Ovary (tissue), 9 donors: Measurements from ENCODE around the gene CABLES1. TPM values are rescaled to one million over a fixed set of nuclear protein-coding genes. Genes with fewer than 3 reads are reported as not detected.

Experiments
- DNase-seq, 5 donors: peaks; one replicate each; pipeline ENCODE4 v3.0.0-alpha.2; 2019 to 2020
- H3K27ac ChIP-seq, 2 donors: fragments of 200-600 bp; one replicate each; pipeline versions ENCODE4 v1.5.1 to v1.8.0; 2019 to 2022
- H3K27me3 ChIP-seq: fragments of 200-600 bp; one replicate; pipeline ENCODE4 v1.8.0; 2022
- H3K36me3 ChIP-seq: fragments of 200-600 bp; sonication (generic); one replicate; pipeline ENCODE4 v1.5.1; 2019
- H3K4me1 ChIP-seq: one replicate; pipeline ENCODE4 v1.8.1; 2013; ENCODE audit warnings: mild to moderate bottlenecking, moderate library complexity; ENCODE audit not compliant: insufficient read depth
- H3K4me3 ChIP-seq: fragments of 200-600 bp; sonication (generic); one replicate; pipeline ENCODE4 v1.5.1; 2017
- H3K9me3 ChIP-seq, 2 donors: fragments of 200-600 bp in 1 of 2; sonication (generic) in 1 of 2; one replicate each; pipeline versions ENCODE4 v1.5.1 to v1.8.1; 2013 to 2019; ENCODE audit warnings: mild to moderate bottlenecking in 1 of 2, moderate library complexity in 1 of 2
- EP300 ChIP-seq: sonication (generic); formaldehyde crosslinking; IDR thresholded peaks from one replicate; pipeline ENCODE4 v1.6.1; 2017; ENCODE audit warnings: antibody characterized with exemption
- POLR2A ChIP-seq: fragments of 450-650 bp; IDR thresholded peaks from one replicate; pipeline ENCODE4 v1.6.1; 2017; ENCODE audit warnings: antibody characterized with exemption, mild to moderate bottlenecking, moderate library complexity
- WGBS, 3 donors: extraction: QIAGEN DNeasy Blood & Tissue Kit in 1 of 3; methylation state at CpG; one replicate each; pipeline versions ENCODE4 v1.1.5 to v1.1.7; 2013 to 2017; 5-methylcytosine and 5-hydroxymethylcytosine counted together
- intact Hi-C, 4 donors: fragments of 100-400 bp; cut with DNase I; formaldehyde crosslinking; loops; one replicate each; pipeline versions ENCODE4 v1.11.0 to v1.15.1; 2022 to 2023
- polyA plus RNA-seq, 2 donors: library from polyadenylated mRNA; stranded (reverse); fragments of 200-250 nt in 1 of 2; fragments of 350-450 nt in 1 of 2; fragmentation: Illumina TruSeq in 1 of 2; extraction: RNeasy Lipid Tissue Mini Kit (QIAGEN cat#74804) in 1 of 2; gene quantifications; one replicate each; pipeline ENCODE4 v1.2.3, GENCODE V29; 2013 to 2014
- total RNA-seq, 7 donors: library from RNA; depleted of rRNA in 2 of 7; stranded (reverse); fragments of >200 nt in 2 of 7; fragmentation: NEBNext Ultra II Directional in 3 of 7; extraction: Animal tissue kit (Norgen Biotek cat#: 25700) in 3 of 7; gene quantifications; one replicate each; pipeline versions ENCODE4 v1.1.0 to v1.2.4, GENCODE V29; 2016 to 2023
- TF ChIP-seq, protein P1 (sequence below), 3 donors: fragments of 450-650 bp in 2 of 3; fragments of 200-600 bp in 1 of 3; IDR thresholded peaks; one replicate each; pipeline versions ENCODE4 v1.5.1 to v1.8.0; 2016 to 2022; ENCODE audit warnings: antibody characterized with exemption in 3 of 3, mild to moderate bottlenecking in 1 of 3
- donor health status: DM: no; HTN: no; CAD: no; lungs with moderate emphysema.
- donor health status: DM: no; HTN: no; CAD: no.
- donor health status: Bipolar disorder and iron deficiency.
- donor health status: DM: yes; HTN: yes; CAD: no.
- donor health status: DM: no; HTN: no; CAD: no.
- donor health status: DM: yes; HTN: yes; CAD: no.

The CABLES1 gene
- total and polyA plus RNA-seq, 9 donors, result 2.6 to 8.9 (median 5.3) TPM

DNA sequence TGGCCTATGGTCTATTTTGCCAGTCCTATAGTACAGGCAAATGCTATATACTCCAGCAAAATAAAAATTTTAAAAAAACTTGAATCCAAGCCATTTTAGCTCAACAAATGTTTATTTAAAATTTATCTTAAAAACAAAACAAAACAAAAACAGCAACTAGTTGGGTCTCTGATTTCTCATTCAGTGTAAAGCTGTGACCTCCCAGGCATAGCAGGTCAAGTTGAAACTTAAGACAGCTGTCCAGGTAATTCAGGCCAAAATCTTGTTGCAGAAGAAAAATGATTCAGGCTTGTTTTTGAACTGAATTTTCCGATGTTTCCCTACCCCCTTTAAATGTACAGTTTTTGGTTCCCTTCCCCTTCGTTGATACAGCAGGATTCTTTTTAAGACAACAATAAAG is 58.5 kb downstream of the CABLES1 start:
- Histone ChIP-seq H3K27ac (no peak overlapping the region), H3K27me3 (no peaks in the 10 kb centered on the region), H3K4me3 (no peak overlapping the region), H3K9me3 (no peaks in the 10 kb centered on the region), H3K4me1 (peaks cover 3% of the 10 kb centered on the region), H3K36me3 (no peaks in the 10 kb centered on the region)
- 15 to 25% (median 17%) methylated on average over 2 of the region's 2 CpGs for WGBS, 3 donors
- TF ChIP-seq, protein P1, sequence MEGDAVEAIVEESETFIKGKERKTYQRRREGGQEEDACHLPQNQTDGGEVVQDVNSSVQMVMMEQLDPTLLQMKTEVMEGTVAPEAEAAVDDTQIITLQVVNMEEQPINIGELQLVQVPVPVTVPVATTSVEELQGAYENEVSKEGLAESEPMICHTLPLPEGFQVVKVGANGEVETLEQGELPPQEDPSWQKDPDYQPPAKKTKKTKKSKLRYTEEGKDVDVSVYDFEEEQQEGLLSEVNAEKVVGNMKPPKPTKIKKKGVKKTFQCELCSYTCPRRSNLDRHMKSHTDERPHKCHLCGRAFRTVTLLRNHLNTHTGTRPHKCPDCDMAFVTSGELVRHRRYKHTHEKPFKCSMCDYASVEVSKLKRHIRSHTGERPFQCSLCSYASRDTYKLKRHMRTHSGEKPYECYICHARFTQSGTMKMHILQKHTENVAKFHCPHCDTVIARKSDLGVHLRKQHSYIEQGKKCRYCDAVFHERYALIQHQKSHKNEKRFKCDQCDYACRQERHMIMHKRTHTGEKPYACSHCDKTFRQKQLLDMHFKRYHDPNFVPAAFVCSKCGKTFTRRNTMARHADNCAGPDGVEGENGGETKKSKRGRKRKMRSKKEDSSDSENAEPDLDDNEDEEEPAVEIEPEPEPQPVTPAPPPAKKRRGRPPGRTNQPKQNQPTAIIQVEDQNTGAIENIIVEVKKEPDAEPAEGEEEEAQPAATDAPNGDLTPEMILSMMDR (IDR thresholded peaks at IDR 0.05), result no peak
- no peak for DNase-seq
- intact Hi-C loops, result no loop called here

DNA sequence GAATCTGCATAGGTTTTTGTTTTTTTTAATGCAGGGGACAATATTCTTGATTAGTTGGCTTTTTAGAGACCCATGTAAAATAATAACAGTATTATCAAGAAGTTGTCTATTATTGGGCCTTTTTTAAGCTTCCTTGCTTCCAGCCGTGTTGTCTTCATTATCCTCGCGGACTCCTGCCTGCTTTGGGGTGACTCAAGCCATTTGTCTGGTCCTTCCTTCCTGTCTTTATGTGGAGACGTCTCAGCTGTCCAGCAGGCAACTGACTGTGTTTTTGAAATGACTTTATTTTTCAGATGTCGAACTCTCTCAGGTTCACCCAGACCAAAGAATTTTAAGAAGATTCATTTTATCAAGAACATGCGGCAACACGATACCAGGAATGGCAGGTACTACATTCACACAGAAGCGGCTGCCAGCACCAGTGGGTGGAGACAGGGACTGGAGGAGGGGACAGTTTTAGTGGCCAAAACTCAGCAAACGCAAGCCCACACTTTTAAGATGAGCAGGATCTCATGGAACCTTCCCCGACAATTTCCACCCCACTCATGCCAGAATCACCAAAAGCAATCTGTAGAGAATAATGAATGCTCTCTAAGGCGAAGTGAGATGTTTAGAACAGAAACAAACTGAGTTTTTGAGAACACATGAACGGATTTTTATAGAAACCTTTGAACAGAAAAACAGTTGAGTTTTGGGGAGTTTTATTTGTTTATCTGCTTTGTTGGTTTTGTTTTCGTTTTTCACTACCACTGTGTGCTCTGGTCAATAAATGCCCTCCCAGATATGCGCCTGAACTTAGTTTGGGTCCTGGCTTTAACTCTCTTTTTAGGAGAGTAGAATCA is 59.1 kb downstream of the CABLES1 start:
- TF ChIP-seq POLR2A, result no peak
- no peak for TF ChIP-seq EP300
- TF ChIP-seq, protein P1 (IDR thresholded peaks at IDR 0.05), result no peak
- DNase-seq, result no peak
- no peaks in the 10 kb centered on the region for H3K36me3 ChIP-seq
- H3K4me1 ChIP-seq, result peaks cover 3% of the 10 kb centered on the region
- no peak overlapping the region for H3K4me3 ChIP-seq
- H3K27ac ChIP-seq, result peak overlapping the region in 1 of 2 donors; percentile 36
- 15 to 21% (median 20%) methylated on average over 14 of the region's 14 CpGs for WGBS, 3 donors
- intact Hi-C loops, result no loop called here
- no peaks in the 10 kb centered on the region for H3K9me3 ChIP-seq
- H3K27me3 ChIP-seq, result no peaks in the 10 kb centered on the region

DNA sequence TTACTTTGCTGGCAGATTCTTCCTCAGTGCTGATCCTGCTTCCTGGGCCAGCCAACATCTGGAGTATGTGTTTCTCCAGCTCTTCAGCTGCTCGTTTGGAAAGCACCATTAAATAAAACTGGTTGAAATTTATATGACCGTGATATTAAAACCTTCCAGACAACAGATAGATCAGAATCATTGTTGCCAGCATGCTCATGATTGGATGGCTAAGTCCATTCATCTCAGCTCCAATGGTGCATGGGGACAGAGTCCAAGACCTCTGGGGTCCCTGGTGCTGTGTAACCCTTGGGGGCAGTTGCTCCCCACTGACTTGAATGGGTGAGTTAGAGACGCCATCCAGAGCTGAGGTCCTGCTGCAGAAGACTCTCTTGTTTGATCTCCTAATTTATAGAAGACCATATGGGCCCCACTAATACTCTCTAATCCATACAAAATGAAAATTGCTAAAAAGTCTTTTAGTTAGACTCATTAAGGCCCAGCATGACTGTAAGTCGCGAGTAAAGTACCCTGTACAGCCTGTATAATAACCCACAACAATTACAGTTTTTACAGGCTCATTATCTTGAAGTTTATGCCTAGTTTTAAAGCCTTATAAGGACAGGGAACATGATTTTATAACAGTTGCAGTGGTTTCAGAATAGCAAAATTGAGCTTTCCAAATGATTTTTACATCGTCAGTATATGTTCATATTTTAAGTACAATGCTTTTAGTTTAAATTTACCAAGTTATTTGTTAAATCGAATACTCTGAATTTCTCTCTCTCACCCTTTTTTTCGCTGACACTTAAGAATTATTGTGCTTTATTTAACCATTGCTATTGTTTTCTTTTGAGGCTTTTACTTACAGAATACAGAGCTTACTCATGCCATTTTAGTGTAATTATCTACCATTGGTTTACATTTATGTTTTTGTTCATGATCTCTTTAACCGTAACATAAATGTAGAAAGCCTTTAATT is 60.0 kb downstream of the CABLES1 start:
- Histone ChIP-seq H3K4me1 (peaks cover 3% of the 10 kb centered on the region), H3K36me3 (no peaks in the 10 kb centered on the region), H3K4me3 (no peak overlapping the region), H3K9me3 (no peaks in the 10 kb centered on the region), H3K27ac (peak overlapping the region in 1 of 2 donors; percentile 36), H3K27me3 (no peaks in the 10 kb centered on the region)
- no peak for DNase-seq
- WGBS, 3 donors, result 56 to 69% (median 63%) methylated on average over 9 of the region's 9 CpGs
- intact Hi-C loops, result no loop called here
- TF ChIP-seq EP300, result no peak
- no peak for TF ChIP-seq POLR2A
- TF ChIP-seq, protein P1 (IDR thresholded peaks at IDR 0.05), result no peak

DNA sequence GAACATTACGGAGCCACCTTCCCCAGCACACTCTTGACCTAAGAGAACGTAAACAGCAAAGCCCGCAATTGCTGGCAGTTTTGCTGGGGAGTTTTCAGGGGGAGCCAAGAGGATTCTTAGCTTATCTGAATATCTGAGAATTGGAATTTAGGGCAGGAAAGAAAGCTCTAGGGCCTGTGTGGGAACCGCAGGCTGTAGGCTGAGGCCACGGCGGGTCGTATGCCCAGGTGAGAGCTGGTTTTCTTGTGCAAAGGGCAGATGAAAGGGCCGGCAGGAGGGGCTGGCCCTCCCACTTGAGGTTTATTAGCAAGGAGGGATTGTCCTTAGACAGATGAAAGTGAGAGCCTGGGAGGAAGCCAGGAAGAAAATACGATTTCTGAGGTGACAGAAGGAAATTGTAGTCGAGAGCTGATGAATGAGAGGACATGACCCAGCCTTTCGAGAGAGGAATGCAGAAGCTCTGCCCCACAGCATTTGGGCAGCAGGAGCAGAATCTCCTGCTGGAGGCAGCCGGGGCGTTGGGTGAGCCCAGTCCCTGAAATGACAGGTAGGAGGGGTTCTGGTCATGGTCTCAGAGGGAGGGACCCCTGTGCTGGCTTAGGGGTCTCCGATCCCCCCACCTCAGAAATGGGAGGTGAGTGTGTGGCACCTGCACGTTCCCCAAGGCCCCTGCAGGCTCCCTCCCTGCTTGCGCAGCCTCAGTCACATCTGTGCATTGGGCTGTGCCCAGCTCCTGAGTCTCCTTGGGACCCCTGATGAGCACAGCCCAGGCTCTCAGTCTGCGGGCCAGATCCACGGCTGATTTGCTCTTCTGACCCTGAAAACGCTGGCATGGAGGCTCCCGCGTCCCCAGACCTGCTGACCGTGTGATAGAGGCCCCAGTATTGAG is 61.1 kb downstream of the CABLES1 start:
- no peak overlapping the region for H3K4me3 ChIP-seq
- H3K36me3 ChIP-seq, result no peaks in the 10 kb centered on the region
- H3K27me3 ChIP-seq, result no peaks in the 10 kb centered on the region
- TF ChIP-seq, protein P1 (IDR thresholded peaks at IDR 0.05), result no peak
- WGBS, 3 donors, result 65 to 66% (median 65%) methylated on average over 22 of the region's 22 CpGs
- peaks cover 3% of the 10 kb centered on the region for H3K4me1 ChIP-seq
- no peak overlapping the region for H3K27ac ChIP-seq
- no peak for DNase-seq
- H3K9me3 ChIP-seq, result no peaks in the 10 kb centered on the region
- intact Hi-C loops, result no loop called here
